ENCODE measurements around the gene POU2AF3.

Gene POU2AF3

GRCh38 chr11:111356660-111357048, 58.3 kb downstream of the POU2AF3 start:
- Histone ChIP-seq H3K9me3 (ENCODE audit: severe bottlenecking) (no peaks in the 10 kb centered on the region), H3K4me3 (ENCODE audit: low read depth, low read length) (no peak overlapping the region), H3K27me3 (ENCODE audit: insufficient read depth, low read depth, severe bottlenecking) (no peaks in the 10 kb centered on the region), H3K36me3 (no peaks in the 10 kb centered on the region), H3K27ac (no peak overlapping the region)
- DNase-seq = no peak
- no peak for TF ChIP-seq CTCF (IDR thresholded peaks at IDR 0.05; ENCODE audit: low read depth, low read length)

- Histone ChIP-seq H3K36me3 (no peaks in the 10 kb centered on the region), H3K27ac (no peak overlapping the region)
- DNase-seq = no peak
Measured at GRCh38 chr11:111357150-111358037, 59.0 kb downstream of the POU2AF3 start.

More at GRCh38 chr11:111357150-111358037, 59.0 kb downstream of the POU2AF3 start:
- Histone ChIP-seq H3K4me3 (ENCODE audit: low read depth, low read length) (no peak overlapping the region), H3K9me3 (ENCODE audit: severe bottlenecking) (no peaks in the 10 kb centered on the region), H3K27me3 (ENCODE audit: insufficient read depth, low read depth, severe bottlenecking) (no peaks in the 10 kb centered on the region)
- peak; percentile 18; the same call in 1 of the 2 replicates for TF ChIP-seq CTCF (IDR thresholded peaks at IDR 0.05; ENCODE audit: low read depth, low read length)

All from WERI-Rb-1 (cell line).